ENCODE measurements around the gene PLCD1.

Gene PLCD1

DNA sequence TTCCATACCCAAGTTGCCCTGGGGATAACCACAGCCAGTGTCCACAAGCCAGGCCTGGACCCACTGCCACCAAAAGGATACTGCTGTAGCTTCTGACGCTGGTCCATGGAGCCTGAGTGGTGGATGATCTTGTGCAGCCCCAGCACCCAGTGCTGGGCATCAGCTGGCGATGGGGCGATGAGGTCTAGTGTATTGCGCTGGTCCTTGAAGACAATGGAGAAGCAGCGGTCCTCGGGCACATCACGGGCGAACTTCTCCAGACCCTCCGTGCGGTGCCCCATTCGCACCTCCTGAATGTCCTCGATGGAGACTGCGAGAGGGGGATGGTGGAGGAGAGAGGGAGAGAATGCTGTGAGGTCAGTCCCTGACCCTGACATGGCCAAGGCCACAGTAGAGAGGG is 13.0 kb downstream of the PLCD1 start:
- no peak for DNase-seq

DNA sequence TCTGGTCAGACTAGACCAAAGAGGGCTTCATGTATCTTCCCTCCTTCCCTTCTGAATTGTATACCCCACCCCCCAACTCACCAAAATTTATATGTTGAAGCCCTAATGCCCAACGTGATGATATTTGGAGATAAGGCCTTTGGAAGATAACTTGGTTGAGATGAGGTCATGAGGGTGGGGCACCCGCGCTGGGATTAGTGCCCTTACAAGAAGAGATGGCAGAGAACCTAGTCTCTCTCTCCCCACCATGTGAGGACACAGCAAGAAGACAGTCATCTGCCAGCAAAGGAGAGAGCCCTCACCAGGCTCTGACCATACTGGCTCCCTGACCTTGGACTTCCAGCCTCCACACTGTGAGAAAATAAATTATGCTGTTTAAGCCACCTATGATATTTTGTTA is 13.5 kb downstream of the PLCD1 start:
- DNase-seq: no peak

DNA sequence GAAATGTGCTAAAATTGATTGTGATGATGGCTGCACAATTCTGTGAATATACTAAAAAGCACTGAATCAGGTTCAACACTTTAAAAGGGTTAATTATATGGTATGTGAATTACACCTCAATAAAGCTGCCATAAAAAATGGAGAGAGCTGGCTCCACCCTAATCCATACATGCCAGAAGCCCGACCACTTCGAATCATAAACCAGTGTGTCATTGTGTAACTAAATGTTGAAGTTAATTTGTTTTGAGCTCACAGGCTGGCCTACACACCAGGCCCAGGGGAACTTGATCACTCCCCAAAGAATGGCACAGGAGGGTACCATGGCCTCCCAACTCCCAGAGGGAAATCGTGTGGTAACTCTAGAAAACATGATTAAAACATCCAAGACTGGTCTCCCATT is 14.0 kb downstream of the PLCD1 start:
- DNase-seq: no peak

DNA sequence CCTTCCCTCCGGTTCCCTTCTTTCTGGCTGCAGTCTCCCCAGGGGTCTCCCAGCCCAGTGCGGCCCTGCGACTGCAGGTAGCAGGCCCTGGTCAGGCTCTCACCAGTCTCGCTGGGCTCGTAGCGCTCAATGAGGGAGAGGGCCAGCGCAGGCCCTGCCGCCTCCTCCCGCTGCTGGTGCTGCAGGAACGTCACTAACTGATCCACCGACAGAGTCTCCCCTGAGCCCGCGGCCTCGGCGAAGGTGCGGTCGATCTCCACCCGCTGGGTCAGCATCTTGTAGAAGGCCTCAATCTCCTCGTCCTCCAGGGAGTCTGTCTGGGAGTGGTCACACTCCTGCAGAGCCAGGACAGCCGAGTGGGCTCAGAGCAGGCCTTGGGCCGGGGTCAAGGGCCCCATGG is 18.3 kb downstream of the PLCD1 start:
- no peak for DNase-seq

DNA sequence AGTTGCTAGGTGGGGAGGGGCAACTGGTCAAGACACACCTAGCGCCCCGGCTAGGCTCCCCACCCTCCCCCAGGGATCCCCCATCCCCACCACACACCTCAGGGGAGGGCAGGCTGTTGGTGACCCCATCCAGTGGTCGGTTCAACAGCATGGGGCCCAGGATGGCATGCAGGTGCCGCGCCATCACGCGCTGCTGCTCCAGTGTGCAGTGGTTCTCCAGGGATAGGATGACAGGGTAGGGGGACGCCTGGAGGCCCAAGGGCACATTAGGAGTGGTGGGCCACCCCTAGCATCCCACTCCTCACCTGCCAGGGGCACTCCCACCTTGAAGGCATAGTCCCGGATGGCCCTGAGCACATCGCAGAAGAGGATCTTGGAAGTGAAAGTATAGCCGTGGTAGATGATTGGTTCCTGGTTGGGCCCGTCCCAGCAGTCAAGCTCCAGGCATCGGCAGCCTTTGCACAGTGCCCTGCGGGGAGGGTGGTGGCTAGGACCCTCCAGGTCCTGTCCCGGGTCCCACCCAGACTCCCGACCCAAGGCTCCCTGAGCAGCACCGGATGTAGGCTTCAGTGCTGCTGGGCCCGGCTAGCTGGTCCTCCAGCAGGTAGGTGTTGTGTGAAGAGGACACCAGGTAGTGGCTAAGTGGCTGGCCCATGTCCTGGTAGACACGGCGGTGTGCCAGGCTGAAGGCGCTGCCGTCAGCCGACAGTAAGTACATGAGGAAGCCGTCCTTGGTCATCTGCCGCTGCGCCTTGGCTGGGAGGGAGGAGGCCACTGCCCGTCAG is 19.4 kb downstream of the PLCD1 start:
- no peak for DNase-seq

DNA sequence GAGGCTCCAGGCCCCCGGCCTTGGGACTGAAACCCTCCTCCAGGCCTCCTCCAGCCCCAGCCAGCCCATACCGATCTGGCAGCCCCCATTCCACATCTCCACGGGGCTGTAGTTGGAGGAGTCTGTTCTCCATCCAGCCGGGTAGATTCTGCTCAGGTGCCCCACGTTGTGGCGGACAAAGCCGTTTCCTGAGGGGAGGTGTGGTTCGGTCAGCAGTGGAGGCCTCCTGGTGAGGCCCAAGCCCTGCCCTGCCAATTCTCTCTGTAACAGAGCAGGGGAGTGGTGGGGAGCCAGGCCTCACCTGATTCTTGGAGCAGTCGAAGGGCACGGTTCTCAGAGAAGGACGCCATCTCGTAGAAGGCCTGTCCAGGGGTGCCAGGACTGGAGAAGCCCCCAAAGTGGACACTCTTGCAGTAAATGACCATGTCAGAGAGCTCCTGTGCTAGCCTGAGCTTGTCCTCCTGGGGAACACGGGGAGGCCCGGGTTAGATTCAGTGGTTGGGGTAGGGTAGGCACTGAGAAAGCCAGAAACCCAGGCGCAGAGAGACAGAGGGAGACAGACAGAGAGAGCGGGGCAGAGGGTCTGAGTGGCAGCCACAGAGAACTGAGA is 20.4 kb downstream of the PLCD1 start:
- DNase-seq: no peak

DNA sequence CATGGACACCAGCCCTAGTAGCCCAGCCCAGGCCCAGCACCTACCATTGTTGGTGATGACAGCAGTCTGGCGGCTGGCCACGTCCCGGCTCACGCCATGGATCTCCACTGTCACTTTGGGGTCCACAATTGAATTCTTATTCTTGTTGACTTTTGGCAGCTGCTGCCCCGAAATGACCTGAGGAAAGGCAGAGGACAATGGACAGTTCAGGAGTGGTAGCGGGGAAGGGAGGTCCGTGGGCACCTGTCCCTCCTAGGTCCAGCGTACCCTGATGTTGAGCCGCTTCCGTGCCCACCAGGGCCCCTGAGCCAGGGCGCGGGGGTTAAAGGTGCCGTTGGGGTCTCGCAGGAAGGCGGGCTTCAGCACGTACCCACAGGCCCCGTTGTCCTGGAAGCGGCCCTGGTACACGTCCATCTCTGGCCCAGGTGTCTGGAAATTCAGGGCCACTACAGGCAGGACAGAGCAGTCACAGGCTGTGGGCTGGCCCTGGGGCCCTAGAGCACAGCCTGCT is 21.2 kb downstream of the PLCD1 start:
- no peak for DNase-seq

DNA sequence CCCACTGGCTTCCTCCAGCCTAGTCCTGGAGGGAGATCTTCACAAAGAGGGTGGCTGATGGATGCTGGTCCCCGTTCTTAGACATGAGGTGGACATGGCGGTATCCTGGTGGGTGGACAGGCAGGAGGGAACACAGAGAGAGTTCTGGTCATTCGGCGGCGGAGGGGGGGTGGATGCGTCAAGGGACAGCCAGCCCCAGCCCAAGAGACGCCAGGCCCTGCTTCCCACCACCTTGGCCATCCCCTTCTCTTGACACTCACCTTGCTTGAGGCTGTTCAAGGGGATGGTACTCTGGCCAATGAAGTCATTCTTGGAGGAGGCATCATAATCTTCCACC is 21.7 kb downstream of the PLCD1 start:
- no peak for DNase-seq

DNA sequence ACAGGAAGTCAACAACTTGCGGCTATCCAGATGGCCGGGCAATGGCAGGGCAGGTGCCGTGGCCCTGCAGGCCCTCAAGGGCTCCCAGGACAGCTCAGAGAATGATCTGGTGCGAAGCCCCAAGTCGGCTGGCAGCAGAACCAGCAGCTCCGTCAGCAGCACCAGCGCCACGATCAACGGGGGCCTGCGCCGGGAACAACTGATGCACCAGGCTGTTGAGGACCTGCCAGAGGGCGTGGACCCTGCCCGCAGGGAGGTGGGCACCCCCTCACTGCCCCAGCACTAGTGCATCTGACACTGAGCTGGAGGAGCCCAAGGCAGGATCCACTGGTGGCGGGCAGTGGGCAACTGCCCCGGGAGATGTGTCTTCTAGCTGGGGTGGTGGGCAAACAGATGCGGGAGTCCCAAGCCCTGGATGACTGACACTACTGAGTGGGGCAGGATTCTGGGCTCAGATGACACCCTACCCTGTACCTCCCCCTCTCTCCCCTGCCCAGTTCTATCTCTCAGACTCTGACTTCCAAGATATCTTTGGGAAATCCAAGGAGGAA is 22.9 kb downstream of the PLCD1 start:
- DNase-seq: no peak

DNA sequence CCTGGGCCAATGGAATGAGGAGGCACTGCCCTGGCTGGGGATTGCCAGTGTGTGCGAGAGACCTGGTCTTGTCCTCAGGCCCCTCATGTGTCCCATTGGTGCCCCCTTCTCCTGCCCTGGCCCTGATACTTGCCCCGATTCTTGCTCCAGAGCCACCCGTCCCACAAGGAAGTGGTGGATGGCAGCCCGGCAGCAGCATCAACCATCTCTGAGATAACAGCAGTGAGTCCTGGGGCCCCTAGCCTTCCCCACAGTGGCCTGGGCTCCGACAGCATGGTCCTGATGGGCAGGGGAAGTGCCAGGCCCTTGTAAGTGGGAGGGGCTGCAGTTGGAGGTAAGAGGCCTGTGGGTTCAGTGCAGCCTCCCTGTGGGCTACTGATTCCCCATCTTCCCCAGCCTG is 23.4 kb downstream of the PLCD1 start:
- no peak for DNase-seq

DNA sequence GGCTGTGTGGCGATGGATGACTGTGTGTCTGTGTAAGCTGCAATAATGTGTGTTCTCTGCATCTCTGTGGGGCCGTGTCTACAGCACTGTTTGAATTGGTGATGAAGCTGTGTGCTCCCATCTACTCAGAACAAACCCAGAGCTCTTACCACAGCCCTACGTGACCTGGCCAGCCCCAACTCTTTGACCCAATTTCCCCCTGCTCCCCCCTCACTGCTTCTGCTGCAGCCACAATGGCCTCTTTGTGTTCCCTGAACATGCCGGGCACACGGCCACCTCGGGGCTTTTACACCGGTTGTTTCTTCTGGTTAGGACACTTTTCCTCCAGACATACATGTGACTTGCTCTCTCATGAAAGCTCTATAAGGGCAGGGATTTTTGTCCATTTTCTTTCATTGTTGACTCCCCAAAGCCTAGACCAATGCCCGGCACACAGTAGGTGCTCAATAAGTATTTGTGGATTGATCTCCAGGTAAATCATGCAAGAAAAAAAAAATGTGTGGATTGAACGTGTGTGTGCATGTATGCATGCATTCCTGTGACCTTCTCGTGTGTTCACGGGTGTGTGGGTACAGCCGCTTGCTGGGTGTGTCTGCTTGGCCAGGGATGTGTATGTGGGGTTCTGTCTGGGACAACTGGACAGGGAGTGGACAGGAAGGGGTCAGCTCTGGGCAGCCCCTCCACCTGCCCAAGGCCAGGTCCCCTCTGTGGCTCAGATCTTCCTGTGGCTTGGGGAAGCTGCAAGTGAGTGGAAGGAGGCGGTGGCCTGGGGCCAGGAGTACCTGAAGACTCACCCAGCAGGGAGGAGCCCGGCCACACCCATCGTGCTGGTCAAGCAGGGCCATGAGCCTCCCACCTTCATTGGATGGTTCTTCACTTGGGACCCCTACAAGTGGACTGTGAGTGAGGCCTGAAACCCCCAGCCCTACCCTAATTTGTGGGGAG is 24.1 kb downstream of the PLCD1 start:
- DNase-seq: no peak

DNA sequence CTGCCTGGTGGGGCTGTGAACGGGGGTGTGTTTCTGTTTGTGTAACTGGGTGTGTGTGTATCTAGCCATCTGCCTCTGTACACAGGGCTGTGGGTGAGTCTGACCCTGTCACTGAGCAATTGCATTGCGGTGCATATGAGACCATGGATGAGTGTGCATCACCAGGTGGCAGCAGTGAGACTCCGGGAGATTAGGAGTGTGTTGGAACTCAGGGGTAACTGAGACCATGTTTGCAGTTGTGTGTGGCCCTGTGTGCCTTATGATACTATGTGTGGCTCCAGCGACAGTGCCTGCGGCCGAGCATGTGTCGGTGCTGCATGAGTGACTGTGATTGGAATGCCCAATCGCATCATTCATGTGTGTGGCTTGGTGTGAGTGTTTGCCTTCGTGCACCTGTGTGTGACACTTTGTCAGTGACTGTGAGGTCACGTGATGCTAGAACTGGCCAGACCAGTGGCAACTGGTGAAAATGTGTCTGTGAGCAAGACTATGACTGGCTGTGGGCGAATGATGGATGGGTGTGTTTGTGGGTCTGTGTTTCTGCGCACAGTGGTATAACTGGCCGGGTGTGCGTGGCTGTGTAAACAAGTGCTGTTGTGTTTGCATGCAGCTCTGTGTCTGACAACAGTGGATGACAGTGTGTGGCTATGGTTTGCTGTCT is 24.9 kb downstream of the PLCD1 start:
- DNase-seq: no peak

DNA sequence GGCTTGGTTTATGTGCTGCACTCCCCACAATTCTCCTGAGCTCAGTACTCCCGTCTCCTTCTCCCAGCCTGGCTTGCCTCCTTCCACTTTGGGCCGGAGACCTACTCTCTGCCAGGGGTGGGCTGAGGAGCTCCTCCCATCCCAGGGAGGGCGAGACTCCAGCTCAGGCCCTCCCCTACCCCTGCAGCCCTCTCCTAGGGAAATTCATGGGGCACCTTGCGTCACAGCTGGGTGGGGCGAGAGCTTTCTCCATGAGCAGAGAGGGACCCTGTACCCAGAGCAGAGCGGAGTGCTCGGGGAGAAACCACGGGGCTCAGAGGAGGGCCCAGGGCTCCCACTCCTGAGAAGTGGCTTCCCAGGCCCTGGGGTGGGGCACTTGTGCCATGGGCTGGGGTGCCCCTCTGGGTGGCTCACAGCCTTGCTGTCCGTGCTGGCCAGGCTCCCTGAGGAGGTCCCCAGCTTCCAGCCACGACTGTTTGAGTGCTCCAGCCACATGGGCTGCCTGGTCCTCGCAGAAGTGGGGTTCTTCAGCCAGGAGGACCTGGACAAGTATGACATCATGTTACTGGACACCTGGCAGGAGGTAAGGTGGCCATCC is 25.5 kb downstream of the PLCD1 start:
- DNase-seq: no peak

DNA sequence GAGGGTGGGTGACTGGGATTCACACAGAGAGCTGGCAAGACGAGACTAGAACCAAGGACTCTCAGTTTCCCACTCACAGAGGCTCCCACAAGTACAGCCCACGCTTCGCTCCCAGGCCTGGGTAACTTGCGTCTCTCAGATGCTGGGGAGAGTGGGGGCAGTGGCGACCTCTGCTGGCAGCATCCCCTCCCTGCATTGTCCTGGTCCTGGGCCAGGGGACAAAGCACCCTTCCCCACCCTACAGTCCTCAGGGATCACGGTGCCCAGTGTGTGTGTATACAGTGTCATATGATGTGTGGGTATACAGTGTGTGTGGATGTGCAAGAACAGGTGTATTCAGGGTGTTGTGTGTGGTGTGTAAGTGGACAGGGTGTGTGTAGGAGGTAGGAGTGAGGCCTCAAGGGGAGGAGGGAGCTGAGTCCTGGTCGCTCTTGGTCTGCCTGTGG is 26.0 kb downstream of the PLCD1 start:
- DNase-seq: peak; percentile 29

DNA sequence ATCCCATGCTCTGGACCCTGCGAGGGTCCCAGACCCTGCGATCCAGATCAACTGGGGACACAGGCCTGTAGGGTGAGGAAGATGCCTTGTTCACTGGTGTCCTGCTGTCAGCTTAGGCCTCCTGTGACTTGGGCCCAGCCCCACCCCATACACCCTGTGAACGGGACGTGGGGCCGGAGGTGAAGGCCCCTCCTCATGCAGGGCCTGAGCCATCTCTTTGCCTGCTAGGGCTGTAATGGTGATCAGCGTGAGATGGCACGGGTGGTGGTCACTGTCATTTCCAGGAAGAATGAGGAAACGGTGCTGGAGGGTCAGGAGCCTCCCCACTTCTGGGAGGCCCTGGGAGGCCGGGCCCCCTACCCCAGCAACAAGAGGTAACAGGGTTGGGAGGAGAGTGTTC is 26.5 kb downstream of the PLCD1 start:
- no peak for DNase-seq

DNA sequence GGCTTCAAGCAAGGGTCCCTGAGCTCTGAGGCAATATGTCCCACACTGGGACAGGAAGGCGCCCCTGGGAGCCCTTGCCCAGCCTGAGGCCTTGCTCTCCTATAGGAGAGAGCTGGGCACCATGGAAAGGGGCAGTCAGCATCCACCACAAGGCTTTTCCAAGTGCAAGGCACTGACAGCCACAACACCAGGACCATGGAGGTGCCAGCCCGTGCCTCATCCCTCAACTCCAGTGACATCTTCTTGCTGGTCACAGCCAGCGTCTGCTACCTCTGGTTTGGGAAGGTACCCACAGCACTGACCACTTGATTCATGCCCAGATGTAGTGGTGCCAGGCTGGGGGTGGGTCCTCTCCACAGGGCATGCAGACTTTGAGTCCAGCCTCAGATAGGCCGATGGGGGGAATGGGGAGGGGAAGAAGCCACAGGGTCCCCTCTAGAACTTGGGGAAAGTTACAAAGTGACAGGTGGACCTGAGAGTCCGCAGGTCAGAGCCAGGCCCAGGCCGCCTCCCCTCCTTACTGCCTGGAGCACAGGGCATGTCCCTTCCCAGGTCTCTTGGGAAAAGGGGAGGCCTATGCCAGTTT is 27.1 kb downstream of the PLCD1 start:
- no peak for DNase-seq

DNA sequence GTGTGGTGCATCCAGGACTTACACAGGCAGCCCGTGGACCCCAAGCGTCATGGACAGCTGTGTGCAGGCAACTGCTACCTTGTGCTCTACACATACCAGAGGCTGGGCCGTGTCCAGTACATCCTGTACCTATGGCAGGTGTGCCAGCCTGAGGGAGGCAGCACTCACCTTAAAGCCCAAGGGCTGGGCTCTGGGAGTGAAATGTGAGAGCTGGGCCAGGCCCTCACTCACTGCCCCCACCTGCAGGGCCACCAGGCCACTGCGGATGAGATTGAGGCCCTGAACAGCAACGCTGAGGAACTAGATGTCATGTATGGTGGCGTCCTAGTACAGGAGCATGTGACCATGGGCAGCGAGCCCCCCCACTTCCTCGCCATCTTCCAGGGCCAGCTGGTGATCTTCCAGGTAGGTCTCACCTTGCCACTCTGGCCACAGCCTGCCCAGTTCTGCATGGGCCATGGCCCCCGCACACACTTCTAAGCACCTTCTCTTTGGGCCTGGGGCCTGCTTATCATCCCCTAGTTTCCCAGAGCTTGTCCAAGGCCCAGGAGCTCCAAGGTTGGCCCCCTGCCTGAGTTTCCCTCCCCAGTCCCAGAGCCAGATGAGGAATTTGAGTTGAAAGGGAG is 27.9 kb downstream of the PLCD1 start:
- no peak for DNase-seq

DNA sequence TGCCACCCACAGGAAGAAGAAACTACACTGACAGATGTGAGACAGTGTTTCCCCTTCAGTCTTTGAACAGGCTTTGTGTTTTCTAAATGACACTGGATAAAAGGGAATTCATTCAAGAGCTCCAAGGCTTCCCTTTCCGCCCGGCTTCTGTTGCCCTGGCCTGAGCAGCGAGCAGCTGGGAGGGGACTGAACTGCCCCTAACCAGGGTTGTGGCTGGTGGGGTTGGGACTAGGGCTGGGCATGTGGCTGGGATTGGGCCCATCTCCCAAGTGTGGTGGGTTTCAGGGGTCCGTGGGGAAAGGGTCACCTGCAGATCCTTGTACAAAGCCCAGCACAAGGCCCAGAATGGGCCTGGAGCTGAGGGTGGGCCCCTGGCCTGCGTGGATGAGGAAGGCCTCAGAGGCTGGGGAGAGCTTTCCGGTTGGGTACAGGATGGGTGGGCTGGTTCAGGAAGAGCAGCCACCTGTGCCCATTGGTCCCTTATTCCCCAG is 28.4 kb downstream of the PLCD1 start:
- no peak for DNase-seq

DNA sequence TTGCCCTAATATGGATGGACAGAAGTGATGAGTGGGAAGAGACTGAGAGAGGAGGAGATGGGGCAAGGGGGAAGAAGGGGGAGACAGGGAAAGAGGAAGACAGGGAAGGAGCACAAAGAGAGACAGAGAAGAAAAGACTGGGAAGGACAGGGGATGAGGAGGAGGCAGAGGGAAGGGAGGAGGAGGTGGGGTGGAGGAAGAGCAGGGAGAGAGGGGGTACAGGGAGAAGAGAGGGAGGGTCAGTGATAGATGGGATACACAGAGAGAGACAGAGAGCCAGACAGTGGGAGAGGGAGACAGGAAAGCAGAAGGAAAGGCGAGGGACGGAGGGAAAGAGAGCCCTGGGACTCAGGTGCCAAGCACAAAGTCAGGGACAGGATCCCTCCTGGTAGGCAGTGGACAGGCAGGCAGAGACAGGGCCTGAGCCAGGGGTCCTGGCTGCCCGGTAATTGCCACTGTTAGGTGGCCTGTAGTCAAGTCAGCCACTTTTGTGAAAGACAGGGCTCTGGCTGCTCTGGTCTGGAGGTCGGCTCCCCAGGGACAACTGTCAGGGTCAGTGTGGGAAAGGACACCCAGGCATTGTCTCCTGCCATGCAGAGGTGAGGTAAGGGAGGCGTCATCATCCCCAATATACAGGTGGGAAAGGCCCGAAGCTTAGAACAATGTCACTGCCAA is 29.1 kb downstream of the PLCD1 start:
- no peak for DNase-seq

DNA sequence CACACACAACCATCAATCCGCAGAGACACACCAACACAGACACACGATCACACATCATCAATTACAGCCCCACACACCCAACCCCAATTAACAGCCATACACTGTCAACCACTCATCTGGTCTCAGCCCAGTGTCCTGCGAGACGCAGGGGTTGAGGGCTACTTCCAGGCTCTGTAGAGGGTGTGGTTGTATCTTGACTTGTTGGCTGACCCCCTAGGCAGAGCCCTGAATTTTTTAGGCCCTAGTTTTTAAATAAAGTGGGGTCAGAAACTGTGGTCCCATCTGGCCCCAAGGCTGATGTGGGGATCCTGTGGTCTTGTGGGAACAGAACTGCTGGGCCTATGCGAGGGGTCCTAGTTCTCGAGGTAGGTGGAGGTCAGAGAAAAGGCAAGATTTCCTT is 29.6 kb downstream of the PLCD1 start:
- no peak for DNase-seq

Data from NCI-H1048 (cell line).